NCI-H2081 treated with DMSO at 0.1 percent for 48 hours (cell line): Measurements from ENCODE around the gene PITHD1.
"Not testable (repeated sequence)": the region's sequence is repeated elsewhere in the genome, so short reads cannot be mapped to it uniquely, and the experiment has no call there.

Experiments
- DNase-seq: peaks from one replicate; lab custom pipeline; 2025; lab: John Stamatoyannopoulos, UW

The PITHD1 gene

DNA sequence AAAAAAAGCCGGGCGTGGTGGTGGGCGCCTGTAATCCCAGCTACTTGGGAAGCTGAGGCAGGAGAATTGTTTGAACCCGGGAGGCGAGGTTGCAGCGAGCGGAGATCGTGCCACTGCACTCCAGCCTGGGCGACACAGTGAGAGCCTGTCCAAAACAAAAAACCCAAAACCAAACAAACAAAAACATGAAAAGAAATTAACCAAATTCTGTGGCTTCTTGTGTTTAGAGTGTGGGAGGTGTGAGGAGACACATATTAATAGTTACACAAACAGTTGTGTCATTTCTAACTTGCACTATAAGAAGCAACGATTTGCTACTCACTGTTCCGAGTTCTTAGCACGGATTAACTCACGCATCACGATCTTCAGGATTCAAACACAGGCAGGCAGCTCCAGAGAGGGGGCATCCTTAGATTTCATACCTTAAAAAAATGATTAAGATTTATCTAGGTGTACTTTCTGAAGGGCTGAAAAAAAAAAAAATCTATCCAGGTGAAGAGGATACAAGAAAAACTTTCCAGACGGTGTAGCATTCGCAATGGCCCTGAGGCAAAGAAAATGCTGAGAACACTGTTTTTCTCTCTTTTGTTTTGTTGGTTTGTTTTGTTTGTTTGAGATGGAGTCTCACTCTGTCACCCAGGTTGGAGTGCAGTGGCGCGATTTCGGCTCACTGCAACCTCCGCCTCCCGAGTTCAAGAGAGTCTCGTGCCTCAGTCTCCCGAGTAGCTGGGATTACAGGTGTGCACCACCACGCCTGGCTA is 47.7 kb downstream of the PITHD1 start:
- no peak for DNase-seq

DNA sequence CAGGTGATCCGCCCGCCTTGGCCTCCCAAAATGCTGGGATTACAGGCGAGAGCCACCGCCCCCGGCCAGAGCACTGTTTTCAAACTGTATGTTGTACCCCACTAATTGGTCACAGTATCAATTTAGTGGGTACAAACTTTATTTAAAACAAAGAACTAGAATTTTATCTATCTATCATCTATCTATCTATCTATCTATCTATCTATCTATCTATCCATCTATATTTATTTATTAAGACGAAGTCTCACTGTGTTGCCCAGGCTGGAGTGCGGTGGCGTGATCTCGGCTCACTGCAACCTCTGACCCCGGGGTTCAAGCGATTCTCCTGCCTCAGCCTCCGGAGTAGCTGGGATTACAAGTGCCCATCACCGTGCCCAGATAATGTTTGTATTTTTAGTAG is 48.4 kb downstream of the PITHD1 start:
- DNase-seq: not testable (repeated sequence)

GRCh38 chr1:23827717-23828116 is 49.5 kb downstream of the PITHD1 start:
- no peak for DNase-seq

DNA sequence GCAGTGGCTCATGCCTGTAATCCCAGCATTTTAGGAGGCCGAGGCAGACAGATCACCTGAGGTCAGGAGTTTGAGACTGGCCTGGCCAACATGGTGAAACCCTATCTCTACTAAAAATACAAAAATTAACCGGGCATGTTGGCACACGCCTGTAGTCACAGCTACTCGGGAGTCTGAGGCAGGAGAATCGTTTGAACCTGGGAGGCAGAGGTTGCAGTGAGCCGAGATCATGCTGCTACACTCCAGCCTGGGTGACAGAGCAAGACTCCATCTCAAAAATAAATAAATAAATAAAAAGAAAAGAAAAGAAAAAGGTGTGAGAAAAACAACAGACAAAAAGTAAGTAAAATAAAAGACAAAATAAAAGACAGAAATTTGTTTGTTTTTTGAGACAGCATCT is 55.9 kb downstream of the PITHD1 start:
- DNase-seq: not testable (repeated sequence)

- no peak for DNase-seq
These were observed 57.8 kb downstream of the PITHD1 start for GRCh38 chr1:23836037-23836436.
